Left lobe of liver (tissue), 1 donor: ENCODE results near the gene METTL27. TPM values are rescaled to one million over a fixed set of nuclear protein-coding genes. Genes with fewer than 3 reads are reported as not detected.

Experiments
- total RNA-seq: library from RNA; stranded (reverse); gene quantifications from one replicate; pipeline ENCODE4 v1.2.1, GENCODE V29; 2021
- donor health status: DM: no; HTN: yes; CAD: no.

METTL27 gene
- total RNA-seq, 1 donor from 2014 or later, result 0.96 TPM

Other genes starting within 250 kb of the METTL27 start
- 457 TPM for gene MLXIPL, start 218.0 kb downstream of the METTL27 start, total RNA-seq
- 2.6 TPM for gene VPS37D, start 174.7 kb downstream of the METTL27 start, total RNA-seq
- gene DNAJC30, start 159.1 kb downstream of the METTL27 start, total RNA-seq, result 10.0 TPM
- 28.2 TPM for gene BUD23, start 158.9 kb downstream of the METTL27 start, total RNA-seq
- 2.9 TPM for gene STX1A, start 122.8 kb downstream of the METTL27 start, total RNA-seq
- 6.9 TPM for gene ABHD11, start 103.7 kb downstream of the METTL27 start, total RNA-seq
- gene CLDN3, start 72.2 kb downstream of the METTL27 start, total RNA-seq, result 28.9 TPM
- 1.7 TPM for gene CLDN4, start 11.5 kb downstream of the METTL27 start, total RNA-seq
- not detected for gene TMEM270, start 18.6 kb upstream of the METTL27 start, total RNA-seq
- 8.1 TPM for gene ELN, start 185.7 kb upstream of the METTL27 start, total RNA-seq
- gene LIMK1, start 241.3 kb upstream of the METTL27 start, total RNA-seq, result 3.7 TPM